NT2/D1 (cell line): ENCODE results near the gene ZNF544.

Experiments used
- SUZ12 ChIP-seq: IDR thresholded peaks from 2 replicates; pipeline ENCODE4 v1.6.1; 2011; ENCODE audit not compliant: insufficient read length, insufficient read depth; ENCODE audit errors: extremely low read depth
- YY1 ChIP-seq: IDR thresholded peaks from 2 replicates; pipeline ENCODE4 v1.6.1; 2011; ENCODE audit not compliant: insufficient read length, insufficient read depth

DNA sequence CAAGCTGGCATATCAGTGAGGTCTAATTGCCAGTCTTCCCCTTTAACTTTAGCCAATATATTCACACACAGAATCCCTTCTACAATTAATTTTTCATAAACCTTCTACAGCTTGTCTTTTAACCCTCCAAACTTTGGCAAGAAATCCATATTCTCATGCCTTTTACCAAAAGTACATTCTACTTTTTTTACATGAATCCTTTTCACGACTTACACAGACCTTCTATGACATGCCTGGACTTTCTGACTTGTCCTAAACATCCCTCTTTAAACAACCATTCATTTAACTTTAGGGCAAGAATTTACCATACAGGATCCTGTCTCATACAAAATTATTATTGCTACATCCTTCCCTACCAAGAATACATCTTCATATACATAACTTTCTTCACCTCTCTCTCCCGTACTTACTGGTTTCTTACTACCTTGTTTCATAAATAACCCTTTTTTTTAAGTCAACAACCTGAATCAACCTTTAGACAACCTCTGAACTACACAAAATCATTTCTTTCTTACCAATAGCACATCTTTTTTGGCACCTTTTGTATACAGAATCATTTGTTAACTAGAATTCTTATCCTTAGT, 23.5 kb downstream of the ZNF544 start:
- TF ChIP-seq YY1 (no peak), SUZ12 (no peak)
